NK-92 (cell line): ENCODE data around the gene USP30.
"Not testable (repeated sequence)": the region's sequence is repeated elsewhere in the genome, so short reads cannot be mapped to it uniquely, and the experiment has no call there.

Source experiments
- DNase-seq: peaks from one replicate; lab custom pipeline; 2025; ENCODE audit not compliant: unreplicated experiment; lab: John Stamatoyannopoulos, UW

Gene USP30, protein sequence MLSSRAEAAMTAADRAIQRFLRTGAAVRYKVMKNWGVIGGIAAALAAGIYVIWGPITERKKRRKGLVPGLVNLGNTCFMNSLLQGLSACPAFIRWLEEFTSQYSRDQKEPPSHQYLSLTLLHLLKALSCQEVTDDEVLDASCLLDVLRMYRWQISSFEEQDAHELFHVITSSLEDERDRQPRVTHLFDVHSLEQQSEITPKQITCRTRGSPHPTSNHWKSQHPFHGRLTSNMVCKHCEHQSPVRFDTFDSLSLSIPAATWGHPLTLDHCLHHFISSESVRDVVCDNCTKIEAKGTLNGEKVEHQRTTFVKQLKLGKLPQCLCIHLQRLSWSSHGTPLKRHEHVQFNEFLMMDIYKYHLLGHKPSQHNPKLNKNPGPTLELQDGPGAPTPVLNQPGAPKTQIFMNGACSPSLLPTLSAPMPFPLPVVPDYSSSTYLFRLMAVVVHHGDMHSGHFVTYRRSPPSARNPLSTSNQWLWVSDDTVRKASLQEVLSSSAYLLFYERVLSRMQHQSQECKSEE

DNA sequence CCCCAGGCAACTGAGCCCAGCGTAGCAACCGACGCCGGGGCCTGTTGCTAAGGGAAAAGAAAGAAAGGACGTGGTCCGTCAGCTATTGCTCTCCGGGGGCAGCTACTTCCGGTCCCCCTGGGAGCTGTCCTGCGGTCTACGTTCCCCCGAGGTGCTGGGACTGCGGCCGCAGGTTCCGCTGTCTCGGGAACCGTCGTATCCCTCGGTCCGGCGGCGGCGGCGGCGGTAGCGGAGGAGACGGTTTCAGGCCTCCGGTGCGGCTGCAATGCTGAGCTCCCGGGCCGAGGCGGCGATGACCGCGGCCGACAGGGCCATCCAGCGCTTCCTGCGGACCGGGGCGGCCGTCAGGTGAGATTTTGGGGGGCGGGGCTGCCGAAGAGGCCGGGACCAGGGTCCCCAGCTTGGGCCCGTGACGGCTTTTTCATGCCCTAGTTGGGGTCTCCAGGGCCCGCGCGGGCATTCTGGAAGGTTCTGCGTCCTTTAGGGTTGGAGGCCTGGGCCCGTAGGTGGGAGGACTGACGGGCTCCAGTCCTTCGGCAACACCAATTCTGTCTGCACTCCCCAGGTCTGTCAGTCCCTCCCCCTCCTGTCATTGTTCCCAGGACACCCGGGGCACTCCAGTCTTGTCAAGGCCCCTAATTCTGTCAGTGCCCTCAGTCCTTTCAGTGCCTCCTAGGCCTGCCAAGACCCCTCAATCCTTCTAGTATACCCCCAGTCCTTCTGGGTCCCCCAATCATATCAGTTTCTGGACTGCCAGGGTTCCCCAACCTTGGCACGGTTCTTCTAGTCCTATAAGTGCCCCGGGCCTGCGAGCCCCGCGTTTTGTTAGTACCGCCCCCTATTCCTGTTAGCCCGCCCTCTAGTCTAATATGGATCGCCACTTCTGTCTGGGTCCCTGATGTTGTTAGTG is at the start of gene USP30:
Gene USP30 (plus strand): TSS at position 163 of the 910 bp plus-strand sequence. CDS start 103 bp downstream, at position 266.
- DNase-seq = peak; percentile 32

DNA sequence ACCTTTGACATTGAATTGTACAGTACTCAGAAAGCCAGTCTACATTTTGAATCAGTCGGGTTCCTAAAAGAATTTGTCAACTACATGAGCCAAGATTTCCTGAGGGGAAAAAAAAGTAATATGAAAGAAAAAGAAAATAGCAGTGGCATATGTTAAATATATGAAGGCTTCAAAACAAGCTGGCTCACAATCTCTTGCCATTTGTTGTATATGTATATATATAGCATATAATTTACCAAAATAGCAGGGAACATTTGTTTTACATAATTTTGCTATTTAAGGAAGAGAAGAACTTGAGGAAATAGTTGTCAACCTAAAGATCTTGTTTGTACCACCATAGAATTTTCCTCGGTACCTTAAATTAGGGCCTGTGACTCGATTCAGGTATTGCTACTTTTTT is 48.4 kb upstream of the USP30 start:
- no peak for DNase-seq

GRCh38 chr12:109009766-109010165 is 42.6 kb upstream of the USP30 start:
- no peak for DNase-seq

DNA sequence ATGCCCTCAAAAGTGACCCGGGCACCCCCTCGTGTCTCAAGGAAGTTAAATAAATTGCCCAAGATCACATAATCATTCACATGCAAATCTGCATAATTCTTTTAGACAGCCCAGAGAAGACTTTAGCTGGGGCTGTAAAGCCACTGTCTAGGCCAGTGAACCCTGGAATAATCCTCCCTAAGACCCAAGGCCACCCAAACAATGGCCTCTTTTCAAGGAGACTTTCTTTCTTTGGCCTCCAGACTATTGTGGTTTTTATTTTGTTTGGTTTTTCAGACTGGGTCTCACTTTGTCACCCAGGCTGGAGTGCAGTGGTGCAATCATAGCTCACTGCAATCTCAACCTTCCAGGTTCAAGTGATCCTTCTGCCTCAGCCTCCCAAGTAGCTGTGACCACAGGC is 42.1 kb upstream of the USP30 start:
- DNase-seq = no peak

DNA sequence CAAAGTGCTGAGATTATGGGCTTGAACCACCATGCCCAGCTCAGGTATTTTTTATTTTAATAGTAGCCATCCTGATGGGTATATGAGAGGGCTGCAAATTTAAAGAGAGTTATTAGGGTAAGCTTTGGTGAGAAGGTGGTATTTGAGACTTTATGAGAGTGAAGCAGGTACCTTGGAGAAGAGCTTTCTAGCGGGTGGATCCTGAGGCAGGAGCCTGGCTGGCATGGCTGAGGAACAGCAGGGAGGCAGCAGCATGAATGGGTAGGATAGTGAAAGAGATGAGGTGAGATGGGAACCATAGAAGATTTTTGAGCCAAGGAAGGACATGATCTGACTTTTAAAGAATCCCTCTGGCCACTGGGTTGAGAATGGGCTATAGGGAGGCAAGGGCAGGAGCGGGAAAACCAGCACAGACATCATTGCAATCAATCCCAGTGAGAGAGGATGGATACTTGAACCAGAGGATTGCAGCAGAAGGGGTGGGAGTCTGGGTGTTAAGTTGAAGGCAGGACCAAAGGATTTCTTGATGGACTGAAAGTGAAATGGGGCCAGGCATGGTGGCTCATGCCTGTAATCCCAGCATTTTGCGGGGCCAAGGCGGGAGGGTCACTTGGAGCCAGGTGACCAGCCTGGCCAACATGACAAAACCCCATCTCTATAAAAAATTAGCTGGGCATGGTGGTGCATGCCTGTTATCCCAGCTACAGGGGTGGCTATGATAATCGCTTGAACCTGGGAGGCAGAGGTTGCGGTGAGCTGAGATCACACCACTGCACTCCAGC is 37.2 kb upstream of the USP30 start:
- no peak for DNase-seq

- no peak for DNase-seq
Measured at GRCh38 chr12:109016016-109016415, 36.4 kb upstream of the USP30 start.

DNA sequence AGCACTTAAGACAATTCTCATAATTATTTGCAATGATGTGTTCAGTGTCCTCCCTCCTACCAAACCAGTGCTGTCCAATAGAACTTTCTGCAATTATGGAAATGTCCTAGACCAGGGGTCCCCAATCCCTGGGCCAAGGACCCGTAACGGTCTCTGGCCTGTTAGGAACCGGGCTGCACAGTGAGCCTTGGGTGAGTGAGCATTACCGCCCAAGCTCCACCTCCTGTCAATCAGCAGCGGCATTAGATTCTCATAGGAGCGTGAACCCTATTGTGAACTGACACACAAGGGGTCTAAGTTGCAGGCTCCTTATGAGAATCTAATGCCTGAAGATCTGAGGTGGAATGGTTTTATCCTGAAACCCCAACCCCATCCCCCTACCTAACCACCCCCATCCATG is 35.4 kb upstream of the USP30 start:
- no peak for DNase-seq

DNA sequence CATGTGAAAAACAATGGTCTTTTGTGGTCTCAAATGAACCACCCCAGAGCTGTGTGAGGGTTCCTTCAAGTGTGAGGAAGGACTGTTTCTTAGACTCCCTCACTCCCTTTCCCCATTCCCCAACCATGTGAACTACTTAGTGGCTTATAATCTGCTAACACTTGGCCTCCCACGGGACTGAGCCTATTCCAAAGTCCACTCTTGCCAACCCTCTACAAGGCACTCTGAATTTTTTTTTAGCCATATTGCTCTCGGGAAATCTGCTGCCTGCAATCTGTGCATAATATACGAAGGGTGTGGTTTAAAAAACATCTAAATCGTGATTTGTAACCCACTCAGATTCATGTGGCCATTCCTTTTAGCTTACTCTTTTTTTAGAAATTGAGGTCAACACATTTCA is 34.1 kb upstream of the USP30 start:
- no peak for DNase-seq

DNA sequence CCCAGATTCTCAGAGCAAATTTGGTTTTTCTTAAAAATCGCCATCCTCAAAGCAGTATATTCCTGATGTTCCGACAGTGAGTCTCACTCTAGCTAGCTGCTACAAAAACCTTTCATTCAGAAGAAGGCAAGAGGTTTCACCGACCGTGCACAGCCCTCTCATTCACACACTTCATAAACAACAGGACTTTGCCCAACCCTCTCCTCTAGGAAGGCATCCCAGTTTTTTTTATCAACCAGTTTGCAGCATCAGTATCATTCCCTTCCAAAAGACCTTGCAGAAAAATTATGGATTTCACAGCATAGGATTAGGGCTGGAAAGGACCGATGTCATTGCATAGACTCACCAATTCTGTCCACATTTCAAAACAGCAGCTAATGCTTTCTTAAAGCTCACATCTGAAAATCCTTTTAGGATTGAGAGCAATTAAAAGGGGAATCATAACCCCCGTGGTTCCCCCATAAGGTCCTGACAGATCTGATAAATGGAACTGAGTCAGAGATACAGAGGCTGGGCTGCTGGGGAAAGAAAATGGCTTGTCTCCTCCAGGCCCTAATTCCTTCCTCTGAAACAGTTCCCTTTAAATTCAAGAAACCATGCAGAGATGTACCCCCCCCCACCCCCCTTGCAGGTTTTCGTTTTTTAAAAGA is 32.1 kb upstream of the USP30 start:
- no peak for DNase-seq

DNA sequence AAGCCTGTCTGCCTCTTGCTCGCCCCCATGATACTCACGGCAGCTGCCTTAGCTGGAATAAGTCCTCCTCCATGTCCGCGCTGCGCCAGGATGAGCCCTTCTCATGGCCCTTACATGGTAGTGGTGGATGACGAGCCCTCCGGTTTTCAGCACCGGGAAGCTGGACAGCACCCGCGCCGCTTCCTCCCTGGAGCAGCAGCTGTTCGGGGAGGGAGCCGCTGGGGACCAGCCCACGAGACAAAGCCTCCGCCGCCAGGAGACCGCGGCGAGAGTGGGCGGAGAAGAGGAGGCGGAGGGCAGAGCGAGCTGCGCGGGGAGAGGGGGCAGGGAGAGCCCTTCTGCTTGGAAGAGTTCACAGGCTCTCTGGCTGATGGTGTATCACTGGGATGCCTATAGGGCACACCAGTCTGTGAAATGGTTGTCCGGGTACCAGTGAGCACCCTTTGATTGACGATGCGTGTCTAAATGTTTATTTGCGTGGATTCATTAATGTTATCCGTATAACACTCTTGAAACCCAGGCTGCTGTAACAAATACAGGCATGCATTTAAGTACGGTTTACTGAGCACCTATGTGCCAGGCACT is 31.5 kb upstream of the USP30 start, which contains the start of gene SVOP:
Gene SVOP (minus strand): TSS at position 273 of the 585 bp plus-strand sequence. CDS start 200 bp downstream, at position 73.
- no peak for DNase-seq

- no peak for DNase-seq
Measured at GRCh38 chr12:109027767-109028166, 24.6 kb upstream of the USP30 start.

- DNase-seq = not testable (repeated sequence)
Measured at GRCh38 chr12:109028624-109029023, 23.8 kb upstream of the USP30 start.

GRCh38 chr12:109029411-109029810 is 23.0 kb upstream of the USP30 start:
- no peak for DNase-seq

DNA sequence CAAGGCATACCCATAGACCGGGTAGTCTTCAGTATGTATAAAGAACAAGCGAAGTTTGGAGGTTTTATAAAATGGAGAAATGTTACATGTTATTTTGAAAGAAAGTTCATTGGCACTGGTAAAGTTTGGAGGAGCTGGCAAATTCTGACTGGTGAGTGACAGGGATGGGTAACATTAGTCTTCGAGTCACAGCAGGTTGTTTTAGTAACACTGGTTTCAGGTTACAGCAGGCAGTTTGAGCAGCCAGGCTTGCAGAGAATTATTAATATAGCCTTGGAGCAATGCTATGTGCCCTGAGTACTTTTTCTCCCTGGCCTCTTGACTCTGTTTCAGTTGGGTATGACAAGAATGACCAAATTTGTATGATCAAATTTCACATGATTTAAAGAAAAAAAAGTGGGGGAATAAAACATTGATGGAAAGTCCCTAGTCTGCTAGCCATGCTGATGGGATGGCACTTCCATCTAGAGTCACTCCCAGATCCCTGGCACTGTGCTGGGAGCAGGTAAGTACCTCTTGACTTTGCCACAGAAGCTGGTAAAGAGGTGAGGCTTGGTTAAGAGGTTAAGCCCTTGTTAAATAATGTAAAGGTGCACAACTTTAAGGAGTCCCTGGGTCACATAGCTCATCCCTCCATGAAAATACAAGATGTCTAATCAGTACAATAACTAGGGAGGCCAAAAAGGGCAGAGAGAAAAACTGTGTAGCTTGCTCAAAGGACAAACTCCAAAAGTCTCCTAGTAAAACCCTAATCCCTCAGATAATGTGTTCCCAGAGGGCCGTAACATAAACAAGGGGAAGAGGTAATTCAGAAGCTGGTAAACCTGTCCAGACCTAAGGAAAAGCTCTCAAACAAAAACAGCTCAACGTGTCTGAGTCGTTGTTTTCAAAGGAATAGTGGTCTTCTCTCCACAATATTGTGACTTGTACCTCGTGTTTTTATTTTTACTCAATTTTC is 18.9 kb upstream of the USP30 start:
- DNase-seq = no peak

- DNase-seq = no peak
Measured at GRCh38 chr12:109036975-109037374, 15.4 kb upstream of the USP30 start.

GRCh38 chr12:109044241-109044640 is 8.1 kb upstream of the USP30 start:
- no peak for DNase-seq

DNA sequence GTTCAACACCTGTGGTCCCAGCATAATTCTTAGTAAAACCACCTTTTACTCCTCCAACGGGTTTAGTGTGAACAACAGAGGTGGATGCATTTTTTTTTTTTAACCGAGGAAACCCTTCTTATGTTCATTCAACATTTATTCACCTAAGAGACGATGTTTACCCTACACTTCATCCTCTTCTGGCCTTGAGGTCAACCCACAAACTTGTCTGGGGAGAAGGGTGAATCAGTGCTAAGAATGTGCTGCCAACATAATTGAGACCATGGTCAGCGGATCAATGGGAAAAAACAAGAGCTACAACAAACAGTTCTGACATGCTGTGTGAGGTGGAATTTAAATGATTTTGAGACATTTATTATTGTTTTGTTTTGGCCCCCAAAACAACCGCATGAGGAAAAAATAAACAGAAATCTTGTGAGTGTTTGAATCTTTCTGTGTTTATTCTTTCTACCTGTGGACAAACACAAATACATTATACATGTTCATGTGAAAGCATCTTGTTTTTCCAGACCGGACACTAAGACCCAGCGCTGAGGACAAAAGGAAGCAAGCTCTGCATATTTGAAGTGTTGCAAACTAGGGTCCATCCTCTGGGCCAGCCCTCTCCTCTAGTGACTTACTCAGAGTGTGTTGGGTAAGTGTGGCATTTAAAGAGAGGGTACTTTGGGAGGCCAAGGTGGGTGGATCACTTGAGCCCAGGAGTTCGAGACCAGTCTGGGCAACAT is 5.1 kb upstream of the USP30 start:
- DNase-seq = no peak

DNA sequence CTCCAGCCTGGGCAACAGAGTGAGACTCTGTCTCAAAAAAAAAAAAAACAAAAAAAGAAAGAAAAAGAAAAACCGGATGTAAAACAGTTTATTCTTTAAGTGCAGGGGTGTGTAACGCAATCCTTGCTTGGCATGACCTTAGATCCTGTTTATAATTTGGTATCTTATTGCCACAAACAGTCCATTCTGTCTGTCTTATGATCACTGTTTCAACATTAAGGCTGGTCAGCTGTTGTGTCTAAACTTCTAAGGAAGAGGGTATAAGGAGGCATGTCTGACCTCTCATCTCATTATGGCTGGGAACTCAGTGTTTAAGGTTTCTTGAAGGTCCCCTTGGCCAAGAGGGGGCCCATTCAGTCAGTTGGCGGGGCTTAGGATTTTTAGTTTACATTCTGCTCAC is 3.7 kb upstream of the USP30 start:
- DNase-seq = not testable (repeated sequence)
